Epithelial cell of esophagus (primary cell): ENCODE measurements around the gene SLC35C1.
A peak's percentile ranks its signal among the peaks of the same experiment; 100 is the strongest.

Experiments
- DNase-seq: peaks from one replicate; pipeline ENCODE4 v3.0.0; 2010; ENCODE audit warnings: low read depth
- H3K4me3 ChIP-seq: 2 replicates; pipeline ENCODE4 v1.5.1; 2011; ENCODE audit warnings: mild to moderate bottlenecking, low read length, control low read depth
- TF ChIP-seq, protein P1 (sequence below): IDR thresholded peaks from 2 replicates; pipeline ENCODE4 v1.5.1; 2011; ENCODE audit warnings: low read depth, mild to moderate bottlenecking, low read length, control low read depth, inconsistent platforms; ENCODE audit not compliant: insufficient read depth; ENCODE audit errors: missing control alignments

The SLC35C1 gene

DNA sequence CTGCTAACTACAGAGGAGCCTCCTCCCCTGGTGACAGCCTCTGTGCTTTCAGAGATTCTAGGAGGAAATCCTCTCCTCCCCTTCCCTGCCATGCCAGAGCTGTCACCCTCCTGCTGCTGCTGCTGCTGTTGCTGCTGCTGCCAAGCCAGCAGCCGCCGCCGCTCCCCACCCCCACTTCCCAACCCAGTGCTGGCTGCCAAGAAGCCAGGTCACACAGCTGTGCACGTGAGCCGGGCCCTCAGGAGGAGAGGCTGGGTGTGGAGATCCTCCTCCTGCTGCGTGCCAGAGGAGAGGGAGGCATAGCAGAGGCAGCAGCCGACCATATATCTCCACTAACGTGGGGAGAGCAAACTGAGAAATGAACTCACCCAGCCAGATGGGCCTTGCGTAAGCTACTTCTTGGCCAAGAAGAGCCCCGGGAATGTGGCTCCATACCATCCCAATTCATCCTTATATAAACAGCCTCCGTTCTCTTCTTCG is 54.8 kb downstream of the SLC35C1 start:
- peak; percentile 90 for DNase-seq
- TF ChIP-seq, protein P1, sequence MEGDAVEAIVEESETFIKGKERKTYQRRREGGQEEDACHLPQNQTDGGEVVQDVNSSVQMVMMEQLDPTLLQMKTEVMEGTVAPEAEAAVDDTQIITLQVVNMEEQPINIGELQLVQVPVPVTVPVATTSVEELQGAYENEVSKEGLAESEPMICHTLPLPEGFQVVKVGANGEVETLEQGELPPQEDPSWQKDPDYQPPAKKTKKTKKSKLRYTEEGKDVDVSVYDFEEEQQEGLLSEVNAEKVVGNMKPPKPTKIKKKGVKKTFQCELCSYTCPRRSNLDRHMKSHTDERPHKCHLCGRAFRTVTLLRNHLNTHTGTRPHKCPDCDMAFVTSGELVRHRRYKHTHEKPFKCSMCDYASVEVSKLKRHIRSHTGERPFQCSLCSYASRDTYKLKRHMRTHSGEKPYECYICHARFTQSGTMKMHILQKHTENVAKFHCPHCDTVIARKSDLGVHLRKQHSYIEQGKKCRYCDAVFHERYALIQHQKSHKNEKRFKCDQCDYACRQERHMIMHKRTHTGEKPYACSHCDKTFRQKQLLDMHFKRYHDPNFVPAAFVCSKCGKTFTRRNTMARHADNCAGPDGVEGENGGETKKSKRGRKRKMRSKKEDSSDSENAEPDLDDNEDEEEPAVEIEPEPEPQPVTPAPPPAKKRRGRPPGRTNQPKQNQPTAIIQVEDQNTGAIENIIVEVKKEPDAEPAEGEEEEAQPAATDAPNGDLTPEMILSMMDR = no peak
- no peak overlapping the region for H3K4me3 ChIP-seq

- TF ChIP-seq, protein P1 = no peak
- no peak overlapping the region for H3K4me3 ChIP-seq
- DNase-seq = no peak
Measured at GRCh38 chr11:45860348-45860747, 55.4 kb downstream of the SLC35C1 start.

- no peak for DNase-seq
- TF ChIP-seq, protein P1 = no peak
- no peak overlapping the region for H3K4me3 ChIP-seq
Measured at GRCh38 chr11:45860764-45861510, 56.0 kb downstream of the SLC35C1 start.
